TTC549 (cell line): ENCODE measurements around the gene SLC1A1.
"Not testable (repeated sequence)": the region's sequence is repeated elsewhere in the genome, so short reads cannot be mapped to it uniquely, and the experiment has no call there.

Experiments used
- FAIRE-seq: peaks from 2 replicates; lab custom pipeline; 2012; peaks lifted over from hg19 to GRCh38; lab: Jason Lieb, UNC

Gene SLC1A1

DNA sequence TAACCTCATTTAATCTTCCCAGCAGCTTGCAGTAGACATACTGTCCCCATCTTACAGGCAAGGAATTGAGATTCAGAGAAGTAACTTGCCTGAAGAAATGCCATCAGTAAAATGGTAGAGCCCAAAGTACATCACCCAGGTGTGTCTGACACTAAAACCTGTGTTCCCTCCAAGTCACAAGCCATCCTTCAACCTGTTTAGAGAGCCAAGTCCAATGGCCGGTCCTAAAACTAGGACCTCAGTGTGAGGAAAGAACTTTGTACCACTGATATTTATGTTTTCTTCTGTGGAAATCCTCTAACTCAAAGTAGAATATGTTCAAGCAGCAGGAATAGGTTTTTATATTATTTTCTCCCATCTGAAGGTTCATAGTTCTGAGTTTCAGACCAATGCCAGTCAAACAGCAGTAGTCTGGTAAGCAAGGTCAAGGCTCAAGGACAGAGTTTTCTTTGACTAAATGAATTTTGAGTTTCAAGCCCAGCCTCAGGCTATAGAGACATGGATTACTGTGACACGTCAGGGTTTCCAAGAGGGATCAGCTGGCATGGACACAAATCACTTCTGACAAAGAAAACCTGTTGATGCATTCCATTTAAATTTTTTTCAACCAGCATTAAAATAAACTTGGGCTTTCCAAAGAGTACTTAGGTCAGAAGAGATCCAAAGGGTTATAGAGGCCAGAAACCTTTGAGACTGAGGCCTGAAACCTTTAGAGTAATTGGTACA, 90.9 kb downstream of the SLC1A1 start:
- no peak for FAIRE-seq

DNA sequence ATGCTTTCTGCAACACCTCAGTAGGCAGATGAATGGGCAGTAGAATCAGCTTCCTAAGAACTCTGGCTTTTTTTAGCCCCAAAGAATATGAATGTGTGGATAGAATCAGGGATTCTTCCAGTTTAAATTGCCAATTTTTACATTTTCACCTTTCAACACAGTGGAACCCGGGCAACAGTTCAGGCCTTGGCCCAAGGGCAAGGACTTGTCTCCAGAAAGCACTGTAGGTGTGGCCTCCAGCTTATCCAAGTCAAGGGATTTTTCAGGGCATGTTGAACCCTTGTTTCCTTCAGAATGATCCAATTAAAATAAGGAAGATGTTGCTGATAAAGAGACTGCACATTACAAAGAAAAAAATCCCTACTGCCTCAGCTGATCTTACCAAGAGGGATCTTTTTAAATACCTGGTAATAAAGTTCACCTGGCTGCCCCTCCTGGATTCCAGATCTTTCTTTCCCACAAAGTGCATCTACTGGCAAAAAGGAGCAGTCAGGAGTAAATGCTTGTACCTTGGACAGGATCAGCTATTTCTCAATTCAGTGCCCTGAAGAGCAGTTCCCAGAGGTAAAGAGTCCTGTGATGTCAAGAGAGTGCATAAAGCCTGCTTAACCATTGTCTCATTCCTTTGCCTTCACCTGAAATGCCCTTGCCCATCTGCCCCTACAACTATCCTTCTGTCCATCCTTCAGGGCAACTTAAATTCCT, 91.7 kb downstream of the SLC1A1 start:
- no peak for FAIRE-seq

GRCh38 chr9:4583001-4583400, 92.7 kb downstream of the SLC1A1 start:
- FAIRE-seq: no peak

- no peak for FAIRE-seq
Observed at GRCh38 chr9:4584636-4585035, 94.4 kb downstream of the SLC1A1 start.

DNA sequence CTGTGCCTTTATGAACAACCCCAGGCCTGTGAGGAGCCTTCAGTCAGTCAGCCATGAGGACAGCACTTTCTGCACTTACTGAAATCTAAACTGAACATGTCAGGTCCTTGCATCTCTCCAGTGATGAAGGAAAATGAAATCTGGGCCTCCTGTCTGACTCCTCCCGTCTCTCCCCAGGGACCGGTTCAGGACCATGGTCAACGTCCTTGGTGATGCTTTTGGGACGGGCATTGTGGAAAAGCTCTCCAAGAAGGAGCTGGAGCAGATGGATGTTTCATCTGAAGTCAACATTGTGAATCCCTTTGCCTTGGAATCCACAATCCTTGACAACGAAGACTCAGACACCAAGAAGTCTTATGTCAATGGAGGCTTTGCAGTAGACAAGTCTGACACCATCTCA, 94.9 kb downstream of the SLC1A1 start:
- FAIRE-seq: no peak

DNA sequence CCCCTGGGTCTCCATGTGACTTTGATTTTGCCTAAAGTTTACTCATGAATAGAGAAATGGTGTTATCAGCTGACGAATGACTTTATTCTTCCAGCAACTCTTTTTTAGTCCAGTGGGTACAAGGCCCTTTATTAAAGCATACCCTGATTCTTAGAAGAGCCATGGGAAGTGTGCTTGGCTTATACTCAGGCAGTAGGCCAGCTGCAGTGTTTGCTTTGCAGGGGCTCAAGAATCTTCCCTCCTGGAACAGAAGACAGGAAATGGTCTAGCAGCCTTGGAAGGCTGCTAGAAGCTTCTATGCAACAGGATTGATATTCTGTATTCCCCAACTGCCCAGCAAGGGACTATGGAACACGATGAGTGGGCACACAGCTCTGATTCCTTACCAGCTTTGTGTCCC, 98.5 kb downstream of the SLC1A1 start:
- FAIRE-seq: no peak

GRCh38 chr9:4590430-4591122, 100.3 kb downstream of the SLC1A1 start:
- FAIRE-seq: no peak

DNA sequence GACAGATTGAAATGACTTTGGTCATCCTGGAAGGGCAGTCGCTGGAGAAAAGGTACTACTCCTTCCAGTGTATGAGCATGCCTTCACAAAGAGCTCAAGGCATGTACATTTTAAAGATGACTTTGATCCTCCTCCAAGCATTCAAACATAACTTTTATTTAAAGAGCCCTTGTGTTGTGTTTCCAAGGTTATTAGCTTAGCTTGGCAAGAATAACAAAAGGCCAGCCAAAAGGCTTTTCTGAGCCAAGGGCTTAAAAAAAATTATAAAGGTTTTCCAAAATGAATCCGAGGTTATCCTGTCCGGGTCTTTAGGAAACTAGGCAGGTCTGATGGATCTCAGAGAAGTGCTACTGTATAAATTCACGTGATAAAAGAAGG, 100.8 kb downstream of the SLC1A1 start:
- no peak for FAIRE-seq

- no peak for FAIRE-seq
Observed at GRCh38 chr9:4592295-4592694, 102.0 kb downstream of the SLC1A1 start.

- no peak for FAIRE-seq
Observed at GRCh38 chr9:4592886-4593285, 102.6 kb downstream of the SLC1A1 start.

GRCh38 chr9:4594545-4594944, 104.3 kb downstream of the SLC1A1 start:
- FAIRE-seq: no peak

DNA sequence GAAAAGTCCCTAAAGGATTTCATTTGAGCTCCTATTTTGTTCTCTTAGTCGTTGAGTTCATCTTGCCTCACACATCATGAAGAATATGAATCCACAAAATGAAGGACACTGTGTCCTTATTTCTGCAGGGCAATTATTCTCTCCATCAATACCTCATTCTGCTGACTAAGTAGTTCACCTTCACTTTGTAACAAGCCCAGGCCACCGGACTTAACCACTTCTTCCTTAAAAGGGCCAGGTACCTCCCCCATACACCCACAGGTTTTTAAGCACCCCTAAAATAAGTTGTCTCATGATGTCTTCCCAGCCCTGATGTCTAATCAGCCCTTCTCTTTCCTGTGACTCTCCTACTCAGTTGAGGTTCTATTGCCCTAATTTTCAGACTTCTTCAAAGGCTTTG, 104.7 kb downstream of the SLC1A1 start:
- FAIRE-seq: no peak

DNA sequence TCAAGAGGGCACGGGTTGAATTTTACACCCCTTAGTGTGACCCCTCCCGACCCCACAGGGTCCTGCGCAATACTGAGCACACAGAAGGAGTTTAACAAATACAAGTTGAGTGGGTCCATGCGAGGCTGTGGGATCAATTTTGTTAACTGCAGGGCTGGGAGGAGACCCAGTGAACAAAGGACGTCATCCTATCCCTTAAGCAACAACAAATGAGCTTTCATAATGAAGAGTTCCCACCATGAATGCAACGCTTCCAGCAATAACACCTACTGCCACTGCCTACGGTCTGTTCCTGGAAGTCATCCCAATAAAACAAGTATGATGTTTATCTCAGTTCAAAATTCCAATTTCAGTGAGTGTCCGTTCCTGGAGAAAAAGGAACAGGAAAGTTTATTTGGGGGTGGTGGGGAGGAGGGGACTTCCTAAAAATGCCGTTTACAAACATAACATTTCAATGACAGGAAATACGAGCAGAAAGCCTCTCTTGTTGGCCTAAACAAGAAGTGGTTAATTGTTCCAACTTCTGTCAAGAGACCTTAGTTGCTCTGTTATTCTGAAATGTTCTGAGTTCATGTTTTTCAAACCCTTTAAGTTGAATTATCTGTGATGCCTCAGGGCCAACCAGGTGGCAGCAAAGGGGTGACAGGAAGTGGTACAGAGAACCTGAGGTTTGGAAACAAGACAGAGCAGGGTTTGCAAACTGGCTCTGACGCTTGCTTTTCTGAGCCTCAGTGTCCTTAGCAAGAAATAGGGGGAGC, 106.1 kb downstream of the SLC1A1 start:
- no peak for FAIRE-seq

GRCh38 chr9:4600368-4600767, 110.1 kb downstream of the SLC1A1 start:
- FAIRE-seq: no peak

- no peak for FAIRE-seq
Observed at GRCh38 chr9:4603830-4604229, 113.6 kb downstream of the SLC1A1 start.

DNA sequence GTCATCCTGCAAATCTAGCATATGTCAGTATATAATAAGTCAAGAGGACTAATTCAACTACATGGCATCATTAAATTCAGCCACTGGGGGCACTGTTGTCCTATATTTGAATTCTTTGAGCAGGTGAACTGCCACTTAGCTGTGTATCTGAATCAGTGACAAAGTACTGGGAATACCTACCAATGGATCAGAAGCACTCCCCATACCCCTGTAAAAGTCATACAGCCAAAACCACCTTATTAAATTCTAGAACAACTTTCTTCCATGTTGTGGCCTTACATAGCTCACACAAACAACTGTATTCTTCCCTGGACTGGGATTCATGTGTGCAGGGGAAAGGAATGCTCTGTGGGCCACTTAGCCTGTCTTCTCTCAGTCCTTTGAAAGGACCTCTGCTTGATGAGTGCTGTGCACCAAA, 114.4 kb downstream of the SLC1A1 start:
- no peak for FAIRE-seq

- not testable (repeated sequence) for FAIRE-seq
Observed at GRCh38 chr9:4606033-4606432, 115.8 kb downstream of the SLC1A1 start.

GRCh38 chr9:4614627-4615026, 124.4 kb downstream of the SLC1A1 start:
- no peak for FAIRE-seq

DNA sequence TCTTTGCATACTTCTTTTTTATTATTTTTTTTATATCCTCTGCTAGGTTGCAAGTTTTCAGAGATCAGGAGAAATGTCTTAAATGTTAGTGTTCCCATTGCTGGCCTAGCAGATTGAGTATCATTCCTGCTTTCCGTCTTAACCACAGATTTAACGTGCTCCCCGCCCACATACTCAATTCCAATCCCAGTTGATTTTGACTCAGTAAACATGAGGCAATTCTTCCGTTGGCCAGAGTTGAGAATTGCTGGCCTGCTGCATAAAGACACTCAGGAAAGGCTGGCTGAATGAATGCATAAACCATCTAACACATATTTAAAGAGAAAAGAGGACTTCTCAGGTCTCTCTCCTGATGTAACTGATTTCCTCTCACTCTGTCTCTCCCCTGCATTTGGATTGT, 125.0 kb downstream of the SLC1A1 start:
- FAIRE-seq: no peak

GRCh38 chr9:4615778-4616177, 125.5 kb downstream of the SLC1A1 start:
- no peak for FAIRE-seq

- no peak for FAIRE-seq
Observed at GRCh38 chr9:4617752-4618151, 127.5 kb downstream of the SLC1A1 start.

GRCh38 chr9:4618700-4619099, 128.4 kb downstream of the SLC1A1 start:
- no peak for FAIRE-seq
